ENCODE results near the gene ASB16. TPM values are rescaled to one million over a fixed set of nuclear protein-coding genes. Genes with fewer than 3 reads are reported as not detected.
A peak's percentile ranks its signal among the peaks of the same experiment; 100 is the strongest.

ASB16 gene
- total RNA-seq, 4 donors from 2014 or later, result 0.11 TPM; not detected in 3

- WGBS, 2 donors, result no CpG with 5 or more reads among the region's 73 CpGs
- Histone ChIP-seq H3K36me3 (peaks cover 20 to 36% (median 23%) of the 10 kb centered on the region in 3 donors), H3K9me3 (no peaks in the 10 kb centered on the region), H3K27me3 (no peaks in the 10 kb centered on the region), H3K4me1 (peaks cover 33 to 55% (median 33%) of the 10 kb centered on the region in 3 donors), H3K27ac (peak overlapping the region; percentile 97 to 100 (median 99)), H3K4me3 (peak overlapping the region; percentile 92 to 99 (median 99))
- TF ChIP-seq CTCF (IDR thresholded peaks at IDR 0.05) (peak in 5 of 6 experiments; percentile 7 to 78 (median 71)), POLR2A (IDR thresholded peaks at IDR 0.05) (peak in 2 of 4 donors; percentile 5 to 69)
- intact Hi-C loops (cut with DNase I), result no loop called here
- no peak for DNase-seq
Observed at GRCh38 chr17:44219108-44219615, 48.7 kb downstream of the ASB16 start.

DNA sequence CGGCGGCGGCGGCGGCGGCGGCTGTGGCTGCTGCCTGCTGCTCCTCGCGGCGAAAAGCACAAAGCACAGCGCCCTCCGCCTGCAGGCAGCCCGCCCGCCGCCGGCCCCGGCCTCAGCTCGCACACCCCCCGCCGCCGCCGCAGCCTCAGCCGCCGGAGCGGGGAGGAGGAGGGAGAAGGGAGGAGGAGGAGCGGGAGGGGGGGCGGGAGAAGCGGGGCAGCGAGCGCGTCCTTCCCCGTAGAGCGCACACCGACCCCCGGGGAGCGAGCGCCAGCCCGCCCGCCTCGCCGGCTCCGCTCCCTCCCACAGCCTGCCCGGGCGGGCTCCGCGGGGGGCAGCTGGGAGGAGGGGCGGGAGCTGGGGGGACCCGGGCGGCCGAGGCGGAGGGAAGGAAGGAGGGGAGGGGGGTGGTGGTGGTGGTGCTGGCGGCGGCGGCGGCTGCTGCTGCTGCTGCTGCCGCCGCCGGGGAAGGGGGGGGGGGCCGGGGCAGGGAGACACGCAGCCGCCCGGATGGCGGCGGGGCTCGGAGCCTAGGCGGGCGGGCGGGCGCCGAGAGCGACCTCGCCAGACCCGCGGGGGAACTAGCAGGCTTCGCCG, 49.2 kb downstream of the ASB16 start, which contains the start of gene UBTF:
UBTF (minus strand) TSS at position 60 of the 597 bp plus-strand sequence. CDS start 1,446 bp downstream, outside the sequence.
- WGBS, 2 donors, result no CpG with 5 or more reads among the region's 76 CpGs
- intact Hi-C loops (cut with DNase I), result no loop called here
- DNase-seq, result no peak
- H3K9me3 ChIP-seq, result no peaks in the 10 kb centered on the region
- no peak for TF ChIP-seq POLR2A (IDR thresholded peaks at IDR 0.05)
- no peak for TF ChIP-seq CTCF (IDR thresholded peaks at IDR 0.05)
- H3K36me3 ChIP-seq, result peaks cover 17 to 31% (median 19%) of the 10 kb centered on the region in 3 donors
- no peaks in the 10 kb centered on the region for H3K27me3 ChIP-seq
- H3K4me3 ChIP-seq, result peak within 1 kb of the TSS; percentile 92 to 99 (median 99)
- peak within 1 kb of the TSS; percentile 97 to 100 (median 99) for H3K27ac ChIP-seq
- peaks cover 33 to 58% (median 33%) of the 10 kb centered on the region in 3 donors for H3K4me1 ChIP-seq

GRCh38 chr17:44220213-44221083, 49.9 kb downstream of the ASB16 start:
- 0% methylated on average over 32 of the region's 108 CpGs; no CpG with 5 or more reads in 1 of the 2 donors for WGBS, 2 donors
- Histone ChIP-seq H3K4me3 (peak overlapping the region; percentile 92 to 99 (median 99)), H3K4me1 (peaks cover 33 to 58% (median 33%) of the 10 kb centered on the region in 3 donors), H3K36me3 (peaks cover 10 to 23% (median 12%) of the 10 kb centered on the region in 3 donors), H3K27me3 (no peaks in the 10 kb centered on the region), H3K27ac (peak overlapping the region; percentile 97 to 100 (median 99)), H3K9me3 (no peaks in the 10 kb centered on the region)
- TF ChIP-seq POLR2A (IDR thresholded peaks at IDR 0.05) (no peak), CTCF (IDR thresholded peaks at IDR 0.05) (peak in 1 of 6 experiments; percentile 3)
- intact Hi-C loops (cut with DNase I), result no loop called here
- no peak for DNase-seq

DNA sequence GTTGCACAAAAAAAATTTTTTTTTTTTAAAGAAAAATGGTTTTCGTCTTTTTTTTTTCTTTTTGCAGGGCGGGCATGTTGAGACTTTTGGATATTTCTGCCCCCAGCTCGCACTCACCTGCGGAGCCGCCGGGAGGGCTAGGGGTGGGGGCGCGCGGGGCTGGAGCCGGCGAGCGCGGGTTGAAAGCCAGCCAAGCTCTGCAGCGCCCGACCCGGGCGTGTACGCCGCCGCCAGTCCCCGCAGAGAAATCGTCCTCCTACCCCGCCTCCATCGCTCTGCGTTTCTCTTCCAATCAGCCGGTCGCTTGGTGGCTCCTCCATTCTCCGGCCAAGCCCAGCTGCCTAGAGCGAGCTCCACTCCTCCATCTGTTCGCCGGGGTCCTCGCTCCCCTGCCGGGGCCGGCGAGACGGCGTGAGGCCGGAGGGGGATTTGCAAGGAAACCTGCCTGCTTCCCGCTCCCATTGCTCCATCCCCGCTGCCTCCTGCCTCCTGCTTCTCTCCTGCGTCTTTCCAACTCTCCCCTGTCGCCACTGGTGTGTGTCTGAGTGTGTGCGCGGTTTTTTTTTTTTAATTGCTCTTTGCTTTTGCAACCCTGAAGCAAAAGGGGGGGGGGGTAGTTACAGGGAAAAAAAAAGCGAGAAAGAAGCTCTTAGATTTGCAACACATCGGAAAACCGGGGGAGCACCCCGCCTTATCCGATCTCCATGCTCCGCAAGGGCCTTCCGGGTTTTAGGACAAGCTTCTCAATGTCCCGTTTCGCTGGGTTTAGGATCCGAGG, 50.8 kb downstream of the ASB16 start:
- H3K9me3 ChIP-seq, result no peaks in the 10 kb centered on the region
- intact Hi-C loops (cut with DNase I), result no loop called here
- 0 to 1% methylated on average over 33 to 39 of the region's 54 CpGs for WGBS, 2 donors
- no peaks in the 10 kb centered on the region for H3K27me3 ChIP-seq
- H3K36me3 ChIP-seq, result peaks cover 2 to 15% (median 5%) of the 10 kb centered on the region in 3 donors
- peak overlapping the region; percentile 97 to 100 (median 99) for H3K27ac ChIP-seq
- peaks cover 33 to 51% (median 33%) of the 10 kb centered on the region in 3 donors for H3K4me1 ChIP-seq
- peak overlapping the region; percentile 92 to 99 (median 99) for H3K4me3 ChIP-seq
- TF ChIP-seq POLR2A (IDR thresholded peaks at IDR 0.05) (peak in 2 of 4 donors; percentile 9 to 51), CTCF (IDR thresholded peaks at IDR 0.05) (no peak)
- DNase-seq, result no peak
